ENCODE results near the gene EXOC6. TPM values are rescaled to one million over a fixed set of nuclear protein-coding genes. Genes with fewer than 3 reads are reported as not detected.
A peak's percentile ranks its signal among the peaks of the same experiment; 100 is the strongest.

EXOC6 gene
- total RNA-seq, 4 donors from 2014 or later: 14.4 to 22.4 (median 16.8) TPM

DNA sequence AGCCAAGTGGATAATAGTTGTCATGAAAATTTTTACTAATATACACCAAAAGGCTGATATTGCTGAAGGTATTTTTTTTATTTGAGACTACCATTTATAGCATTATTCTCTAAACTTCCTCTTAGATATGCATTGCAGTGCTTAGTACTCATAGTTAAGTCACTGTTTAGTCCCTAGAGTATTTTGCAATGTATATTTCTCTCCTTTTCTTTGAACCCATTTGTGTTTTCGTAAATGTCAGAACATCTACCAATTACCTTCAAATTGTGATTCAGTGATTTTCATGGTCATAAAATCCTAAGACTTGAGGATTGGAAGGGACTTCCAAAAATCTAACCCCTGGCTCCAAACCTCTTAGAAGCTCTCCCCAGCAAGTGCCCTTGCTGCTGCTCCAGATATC, 190.8 kb downstream of the EXOC6 start:
- ATAC-seq: no peak
- TF ChIP-seq POLR2AphosphoS5 (IDR thresholded peaks at IDR 0.05): no peak
- TF ChIP-seq EP300 (IDR thresholded peaks at IDR 0.05): no peak
- TF ChIP-seq, protein P1, sequence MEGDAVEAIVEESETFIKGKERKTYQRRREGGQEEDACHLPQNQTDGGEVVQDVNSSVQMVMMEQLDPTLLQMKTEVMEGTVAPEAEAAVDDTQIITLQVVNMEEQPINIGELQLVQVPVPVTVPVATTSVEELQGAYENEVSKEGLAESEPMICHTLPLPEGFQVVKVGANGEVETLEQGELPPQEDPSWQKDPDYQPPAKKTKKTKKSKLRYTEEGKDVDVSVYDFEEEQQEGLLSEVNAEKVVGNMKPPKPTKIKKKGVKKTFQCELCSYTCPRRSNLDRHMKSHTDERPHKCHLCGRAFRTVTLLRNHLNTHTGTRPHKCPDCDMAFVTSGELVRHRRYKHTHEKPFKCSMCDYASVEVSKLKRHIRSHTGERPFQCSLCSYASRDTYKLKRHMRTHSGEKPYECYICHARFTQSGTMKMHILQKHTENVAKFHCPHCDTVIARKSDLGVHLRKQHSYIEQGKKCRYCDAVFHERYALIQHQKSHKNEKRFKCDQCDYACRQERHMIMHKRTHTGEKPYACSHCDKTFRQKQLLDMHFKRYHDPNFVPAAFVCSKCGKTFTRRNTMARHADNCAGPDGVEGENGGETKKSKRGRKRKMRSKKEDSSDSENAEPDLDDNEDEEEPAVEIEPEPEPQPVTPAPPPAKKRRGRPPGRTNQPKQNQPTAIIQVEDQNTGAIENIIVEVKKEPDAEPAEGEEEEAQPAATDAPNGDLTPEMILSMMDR (IDR thresholded peaks at IDR 0.05): no peak
- no peak for TF ChIP-seq POLR2A (IDR thresholded peaks at IDR 0.05)
- peaks cover 0 to 5% (median 0%) of the 10 kb centered on the region in 3 donors for H3K4me1 ChIP-seq
- H3K27ac ChIP-seq: no peak overlapping the region
- 88 to 100% methylated on average over 1 of the region's 1 CpG for WGBS, 2 donors (ENCODE audit: low coverage in 1 of 2)
- no peak overlapping the region for H3K4me3 ChIP-seq
- peaks cover 0 to 9% of the 10 kb centered on the region in 2 donors for H3K36me3 ChIP-seq
- no peaks in the 10 kb centered on the region for H3K27me3 ChIP-seq
- H3K9me3 ChIP-seq: no peaks in the 10 kb centered on the region

DNA sequence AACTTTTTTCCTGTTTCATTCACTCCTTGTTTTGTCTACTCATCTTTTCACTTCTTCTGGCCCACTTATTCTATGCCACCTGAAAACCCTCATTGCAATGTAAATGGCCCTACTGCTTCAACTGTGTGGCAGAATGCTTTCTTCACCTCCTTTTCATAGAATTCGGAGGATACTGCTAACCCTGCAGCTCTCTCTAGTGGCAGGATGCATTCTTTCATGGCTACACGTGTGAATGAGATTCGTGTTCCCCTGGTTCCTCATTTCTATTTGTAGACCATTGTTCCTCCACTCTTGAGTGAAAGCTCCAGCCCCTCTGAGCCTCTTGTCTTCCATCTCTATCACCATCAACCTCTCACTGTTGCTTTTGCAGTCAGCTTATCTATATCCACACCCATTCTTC, 191.4 kb downstream of the EXOC6 start:
- H3K4me1 ChIP-seq: no peaks in the 10 kb centered on the region

DNA sequence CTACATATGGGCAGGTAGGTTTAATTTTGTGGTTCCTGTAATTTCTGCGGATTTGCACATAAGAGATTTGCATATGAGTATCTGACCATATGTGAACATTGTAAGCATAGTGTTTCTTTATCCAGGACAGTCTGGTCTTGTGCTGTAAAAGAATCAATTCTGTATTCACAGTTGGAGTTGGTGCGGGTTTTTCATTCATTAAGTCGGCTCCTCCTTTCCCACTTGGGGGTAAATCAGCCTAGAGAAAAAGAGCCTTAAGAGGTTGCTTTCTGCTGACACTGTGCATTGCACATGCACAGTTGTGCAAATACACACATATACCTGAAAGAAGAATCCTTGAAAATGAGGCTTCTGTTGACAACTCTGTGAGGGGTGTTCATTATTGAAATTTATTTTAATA, 206.2 kb downstream of the EXOC6 start:
- Histone ChIP-seq H3K9me3 (no peaks in the 10 kb centered on the region), H3K4me3 (no peak overlapping the region), H3K4me1 (no peaks in the 10 kb centered on the region), H3K27me3 (peaks cover 28% of the 10 kb centered on the region), H3K36me3 (peaks cover 0 to 27% of the 10 kb centered on the region in 2 donors), H3K27ac (no peak overlapping the region)
- no peak for ATAC-seq
- TF ChIP-seq POLR2AphosphoS5 (IDR thresholded peaks at IDR 0.05) (no peak), POLR2A (IDR thresholded peaks at IDR 0.05) (no peak), EP300 (IDR thresholded peaks at IDR 0.05) (no peak)
- TF ChIP-seq, protein P1 (IDR thresholded peaks at IDR 0.05): no peak
- 83 to 97% methylated on average over 1 to 3 of the region's 3 CpGs for WGBS, 2 donors (ENCODE audit: low coverage in 1 of 2)

More for the DNA sequence above, 191.4 kb downstream of the EXOC6 start:
- TF ChIP-seq EP300 (IDR thresholded peaks at IDR 0.05): no peak
- TF ChIP-seq POLR2AphosphoS5 (IDR thresholded peaks at IDR 0.05): no peak
- TF ChIP-seq POLR2A (IDR thresholded peaks at IDR 0.05): no peak
- TF ChIP-seq, protein P1 (IDR thresholded peaks at IDR 0.05): peak in 1 of 4 experiments; percentile 25
- Histone ChIP-seq H3K9me3 (no peaks in the 10 kb centered on the region), H3K27me3 (no peaks in the 10 kb centered on the region), H3K4me3 (no peak overlapping the region), H3K36me3 (peaks cover 0 to 9% of the 10 kb centered on the region in 2 donors), H3K27ac (no peak overlapping the region)
- ATAC-seq: no peak
- 24% methylated on average over 3 of the region's 3 CpGs; no CpG with 5 or more reads in 1 of the 2 donors for WGBS, 2 donors (ENCODE audit: low coverage in 1 of 2)

DNA sequence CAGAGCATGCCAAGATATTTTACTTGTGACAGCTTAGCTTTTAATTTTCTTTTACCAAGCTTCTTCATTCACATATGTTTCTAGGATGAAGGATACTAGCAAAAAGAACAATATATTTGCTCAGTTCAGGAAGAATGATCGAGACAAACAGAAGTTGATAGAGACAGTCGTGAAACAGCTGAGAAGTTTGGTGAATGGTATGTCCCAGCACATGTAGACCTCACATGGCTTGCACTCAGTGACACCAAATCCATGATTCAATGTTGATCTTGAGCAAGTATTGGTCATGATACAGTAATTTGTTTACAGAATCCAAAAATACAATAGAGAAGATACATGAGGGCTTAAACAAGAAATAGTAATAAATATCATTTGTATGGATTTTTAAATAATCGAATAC, 209.8 kb downstream of the EXOC6 start:
- peaks cover 0 to 38% of the 10 kb centered on the region in 2 donors for H3K36me3 ChIP-seq
- no peak for ATAC-seq
- H3K27ac ChIP-seq: no peak overlapping the region
- 91 to 100% methylated on average over 3 of the region's 3 CpGs for WGBS, 2 donors (ENCODE audit: low coverage in 1 of 2)
- no peaks in the 10 kb centered on the region for H3K9me3 ChIP-seq
- H3K27me3 ChIP-seq: peaks cover 62% of the 10 kb centered on the region
- peaks cover 0 to 30% (median 18%) of the 10 kb centered on the region in 3 donors for H3K4me1 ChIP-seq
- TF ChIP-seq POLR2A (IDR thresholded peaks at IDR 0.05) (no peak), POLR2AphosphoS5 (IDR thresholded peaks at IDR 0.05) (no peak), EP300 (IDR thresholded peaks at IDR 0.05) (no peak)
- TF ChIP-seq, protein P1 (IDR thresholded peaks at IDR 0.05): no peak
- no peak overlapping the region for H3K4me3 ChIP-seq
